IMR-90 (cell line): ENCODE measurements around the gene RAB11FIP4. TPM values are rescaled to one million over a fixed set of nuclear protein-coding genes. Genes with fewer than 3 reads are reported as not detected.

ENCODE experiments used
- ATAC-seq: fragments of 200-7000 bp; cut with Tn5 transposase; 2 replicates; pipeline ENCODE4 v1.9.1; 2020; ENCODE audit warnings: low read depth, mild to moderate bottlenecking, moderate library complexity
- BruUV-seq: library from RNA; stranded (reverse); fragments of 400-500 nt; replicated peaks from 2 replicates; lab custom pipeline; 2021; lab: Mats Ljungman, UMichigan
- CTCF ChIA-PET: fragments of 300-600 bp; formaldehyde crosslinking; extraction: SDS; loops from one replicate; lab custom pipeline; 2021; ENCODE audit warnings: antibody characterized with exemption; lab: Yijun Ruan, JAX
- POLR2A ChIA-PET: fragments of 300-600 bp; sonication (Branson Sonifier 250); formaldehyde crosslinking; loops from one replicate; lab custom pipeline; 2022; ENCODE audit warnings: antibody characterized with exemption; ENCODE audit not compliant: unreplicated experiment; lab: Charles Lee
- DNase-seq: peaks from one replicate; pipeline ENCODE4 v3.0.0; 2013
- H2AFZ ChIP-seq: replicated peaks from 2 replicates; pipeline ENCODE3; 2013; ENCODE audit warnings: low read length, mild to moderate bottlenecking; ENCODE audit not compliant: poor library complexity
- H2AK5ac ChIP-seq: 2 replicates; pipeline ENCODE4 v1.6.1; 2013; ENCODE audit warnings: low read depth, low read length, inconsistent platforms
- H2AK9ac ChIP-seq: replicated peaks from 2 replicates; pipeline ENCODE3; 2013; ENCODE audit warnings: mild to moderate bottlenecking, low read depth, low read length, moderate library complexity; ENCODE audit not compliant: poor library complexity
- H2BK120ac ChIP-seq: 2 replicates; pipeline ENCODE4 v1.6.1; 2013; ENCODE audit warnings: low read depth, low read length, inconsistent platforms
- H2BK15ac ChIP-seq: 3 replicates; pipeline ENCODE4 v1.6.1; 2013; ENCODE audit warnings: low read depth, low read length, inconsistent platforms
- H2BK20ac ChIP-seq: 2 replicates; pipeline ENCODE4 v1.6.1; 2013; ENCODE audit warnings: low read depth, mild to moderate bottlenecking, inconsistent platforms, low read length, moderate library complexity
- H2BK5ac ChIP-seq: 2 replicates; pipeline ENCODE4 v1.6.1; 2013; ENCODE audit warnings: mild to moderate bottlenecking, low read depth, low read length, inconsistent platforms; ENCODE audit not compliant: poor library complexity, severe bottlenecking
- H3K14ac ChIP-seq: replicated peaks from 2 replicates; pipeline ENCODE4 v1.6.1; 2013; ENCODE audit warnings: low read depth, low read length, inconsistent platforms
- H3K18ac ChIP-seq: 2 replicates; pipeline ENCODE4 v1.6.1; 2013; ENCODE audit warnings: low read depth, low read length, control low read depth
- H3K23ac ChIP-seq: 2 replicates; pipeline ENCODE4 v1.6.1; 2013; ENCODE audit warnings: low read depth, low read length, inconsistent platforms
- H3K27ac ChIP-seq: 2 replicates; pipeline ENCODE4 v1.5.1; 2013; ENCODE audit warnings: mild to moderate bottlenecking, control low read depth, low read length; ENCODE audit not compliant: insufficient read depth
- H3K27me3 ChIP-seq: 2 replicates; pipeline ENCODE4 v1.6.1; 2013; ENCODE audit warnings: low read length; ENCODE audit not compliant: control insufficient read depth, insufficient read depth
- H3K36me3 ChIP-seq: 2 replicates; pipeline ENCODE4 v1.6.1; 2013; ENCODE audit warnings: low read length, mixed read lengths; ENCODE audit not compliant: control insufficient read depth, insufficient read depth
- H3K4ac ChIP-seq: 2 replicates; pipeline ENCODE4 v1.6.1; 2013; ENCODE audit warnings: low read depth, low read length, inconsistent platforms
- H3K4me1 ChIP-seq: 2 replicates; pipeline ENCODE4 v1.6.1; 2013; ENCODE audit warnings: low read length, mixed read lengths; ENCODE audit not compliant: control insufficient read depth, insufficient read depth
- H3K4me2 ChIP-seq: 2 replicates; pipeline ENCODE4 v1.6.1; 2013; ENCODE audit warnings: low read depth, mild to moderate bottlenecking, control low read depth, low read length, moderate library complexity
- H3K4me3 ChIP-seq: 2 replicates; pipeline ENCODE4 v1.5.1; 2013; ENCODE audit warnings: low read depth, mild to moderate bottlenecking, control low read depth, low read length, moderate library complexity; ENCODE audit not compliant: insufficient read depth
- H3K56ac ChIP-seq: 2 replicates; pipeline ENCODE4 v1.6.1; 2013; ENCODE audit warnings: low read length, inconsistent platforms; ENCODE audit not compliant: insufficient read depth; ENCODE audit errors: extremely low read depth
- H3K79me1 ChIP-seq, 2 experiments: 2 replicates each; pipeline ENCODE4 v1.6.1; 2013; ENCODE audit warnings: low read length in 2 of 2, inconsistent platforms in 1 of 2, low read depth in 1 of 2
- H3K9ac ChIP-seq: 2 replicates; pipeline ENCODE4 v1.6.1; 2013; ENCODE audit warnings: low read depth, low read length, control low read depth
- H3K9me1 ChIP-seq: 2 replicates; pipeline ENCODE4 v1.6.1; 2013; ENCODE audit warnings: low read length, inconsistent platforms; ENCODE audit not compliant: insufficient read depth
- H3K9me3 ChIP-seq: 2 replicates; pipeline ENCODE4 v1.6.1; 2013; ENCODE audit warnings: low read length; ENCODE audit not compliant: control insufficient read depth, insufficient read depth
- H4K20me1 ChIP-seq: 2 replicates; pipeline ENCODE4 v1.6.1; 2013; ENCODE audit warnings: low read length, inconsistent platforms; ENCODE audit not compliant: insufficient read depth
- H4K5ac ChIP-seq: 2 replicates; pipeline ENCODE4 v1.6.1; 2013; ENCODE audit warnings: mild to moderate bottlenecking, low read depth, low read length, control low read depth
- H4K8ac ChIP-seq, 2 experiments: 2 replicates each; pipeline ENCODE4 v1.6.1; 2013; ENCODE audit warnings: low read depth in 2 of 2, low read length in 2 of 2, control low read depth in 1 of 2, inconsistent platforms in 1 of 2
- H4K91ac ChIP-seq: 2 replicates; pipeline ENCODE4 v1.6.1; 2013; ENCODE audit warnings: low read depth, low read length, inconsistent platforms; ENCODE audit not compliant: insufficient read depth
- BHLHE40 ChIP-seq: fragments of 150-350 bp; IDR thresholded peaks from 2 replicates; pipeline ENCODE4 v1.6.1; 2016; ENCODE audit warnings: mild to moderate bottlenecking, low read depth, low read length
- CEBPB ChIP-seq: IDR thresholded peaks from 2 replicates; pipeline ENCODE4 v1.6.1; 2012; ENCODE audit warnings: low read depth, low read length, improper control_type of control experiment
- CTCF ChIP-seq: conservative IDR thresholded peaks from 2 replicates; pipeline ENCODE4 v1.5.1; 2012; ENCODE audit warnings: mild to moderate bottlenecking, low read depth, low read length, improper control_type of control experiment
- ELK1 ChIP-seq: fragments of 150-350 bp; IDR thresholded peaks from 2 replicates; pipeline ENCODE4 v1.6.1; 2016; ENCODE audit warnings: low read depth, mild to moderate bottlenecking, low read length, moderate library complexity, borderline replicate concordance
- MAZ ChIP-seq: IDR thresholded peaks from 2 replicates; pipeline ENCODE4 v1.6.1; 2012; ENCODE audit warnings: low read depth, mild to moderate bottlenecking, low read length, improper control_type of control experiment, moderate library complexity, borderline replicate concordance
- MXI1 ChIP-seq: IDR thresholded peaks from 2 replicates; pipeline ENCODE4 v1.6.1; 2012; ENCODE audit warnings: low read depth, mild to moderate bottlenecking, low read length, moderate library complexity, borderline replicate concordance
- NFE2L2 ChIP-seq: fragments of 150-350 bp; IDR thresholded peaks from 2 replicates; pipeline ENCODE4 v1.6.1; 2016; ENCODE audit warnings: low read depth, mild to moderate bottlenecking, low read length
- POLR2A ChIP-seq: IDR thresholded peaks from 2 replicates; pipeline ENCODE4 v1.6.1; 2012; ENCODE audit warnings: mild to moderate bottlenecking, low read depth, low read length
- RAD21 ChIP-seq: IDR thresholded peaks from 2 replicates; pipeline ENCODE4 v1.6.1; 2012; ENCODE audit warnings: low read length, improper control_type of control experiment
- RCOR1 ChIP-seq: IDR thresholded peaks from 2 replicates; pipeline ENCODE4 v1.6.1; 2012; ENCODE audit warnings: mild to moderate bottlenecking, low read length, improper control_type of control experiment; ENCODE audit not compliant: insufficient replicate concordance
- RFX5 ChIP-seq: IDR thresholded peaks from 2 replicates; pipeline ENCODE4 v1.8.0; 2012; ENCODE audit warnings: low read depth, mild to moderate bottlenecking, low read length, moderate library complexity
- SMC3 ChIP-seq: fragments of 150-350 bp; IDR thresholded peaks from 2 replicates; pipeline ENCODE4 v1.6.1; 2016; ENCODE audit warnings: low read depth, mild to moderate bottlenecking, antibody characterized with exemption, low read length, moderate library complexity
- WGBS, 2 experiments: methylation state at CpG; one replicate each; pipeline versions ENCODE4 v1.1.5 to v1.1.7; 2013; ENCODE audit warnings: missing lambda C conversion rate in 2 of 2; ENCODE audit not compliant: insufficient read length in 1 of 2; ENCODE audit errors: extremely low coverage in 2 of 2; 5-methylcytosine and 5-hydroxymethylcytosine counted together
- dilution Hi-C: fragments of 300-500 bp; cut with HindIII; formaldehyde crosslinking; loops from one replicate; pipeline ENCODE4 v1.14.3; 2018; ENCODE audit warnings: low sequenced_read_pairs; ENCODE audit not compliant: unreplicated experiment
- in situ Hi-C: fragments of 300-500 bp; cut with MboI; formaldehyde crosslinking; loops from 3 replicates; pipeline ENCODE4 v1.14.3; 2019; ENCODE audit warnings: low sequenced_read_pairs, inconsistent platforms, mixed read lengths
- intact Hi-C: fragments of 100-400 bp; cut with micrococcal nuclease; formaldehyde crosslinking; loops from 2 replicates; pipeline ENCODE4 v1.10.0; 2022
- polyA plus RNA-seq, 3 experiments: library from polyadenylated mRNA; depleted of rRNA; stranded (reverse); fragments of >200 nt; gene quantifications; 2 replicates each; pipeline ENCODE4 v1.2.3, GENCODE V29; 2012; ENCODE audit warnings: low replicate concordance in 1 of 3
- total RNA-seq: library from RNA; depleted of rRNA; stranded (reverse); fragments of >200 nt; gene quantifications from 2 replicates; pipeline ENCODE4 v1.2.3, GENCODE V29; 2012

The RAB11FIP4 gene
- total and polyA plus RNA-seq, 2 of the 4 experiments (the other 2 are of a cell fraction), result 0.68 to 1.1 TPM

- Histone ChIP-seq H4K91ac (no peak overlapping the region), H3K9ac (no peak overlapping the region), H3K36me3 (no peaks in the 10 kb centered on the region), H2BK5ac (no peak overlapping the region), H2AFZ (no peak overlapping the region), H2BK20ac (no peak overlapping the region), H3K9me1 (peaks cover 7% of the 10 kb centered on the region; the same call in 1 of the 2 replicates), H3K4me2 (no peak overlapping the region), H4K8ac (no peak overlapping the region), H3K79me1 (no peaks in the 10 kb centered on the region), H2BK15ac (no peak overlapping the region), H3K56ac (no peak overlapping the region), H3K14ac (no peak overlapping the region), H2BK120ac (no peak overlapping the region), H3K27ac (no peak overlapping the region), H3K9me3 (peaks cover 2% of the 10 kb centered on the region; the same call in 1 of the 2 replicates), H3K4me1 (no peaks in the 10 kb centered on the region), H2AK5ac (no peak overlapping the region), H3K18ac (no peak overlapping the region), H3K27me3 (peaks cover 53% of the 10 kb centered on the region), H3K4ac (no peak overlapping the region), H2AK9ac (no peak overlapping the region), H4K20me1 (no peaks in the 10 kb centered on the region), H3K23ac (no peak overlapping the region), H3K4me3 (no peak overlapping the region), H4K5ac (no peak overlapping the region)
- dilution Hi-C loops (no loop called here), intact Hi-C loops (no loop called here), in situ Hi-C loops (no loop called here)
- CTCF ChIA-PET, result no interaction called here
- 81% methylated on average over 2 of the region's 5 CpGs; no CpG with 5 or more reads in 1 of the 2 experiments for WGBS, 2 experiments
- ATAC-seq, result no peak
- POLR2A ChIA-PET, result no interaction called here
- no peak for TF ChIP-seq ELK1
- TF ChIP-seq CTCF, result no peak
- TF ChIP-seq MAZ, result no peak
- no peak for TF ChIP-seq BHLHE40
- no peak for TF ChIP-seq CEBPB
- TF ChIP-seq RAD21, result no peak
- TF ChIP-seq NFE2L2, result no peak
- TF ChIP-seq SMC3, result no peak
- no peak for TF ChIP-seq MXI1
- no peak for TF ChIP-seq RCOR1
- no peak for TF ChIP-seq POLR2A
- no peak for TF ChIP-seq RFX5
- no peak for DNase-seq
- BruUV-seq, result no TSS peak
Observed at GRCh38 chr17:31456814-31457213, 65.3 kb downstream of the RAB11FIP4 start.
